NCI-H69 (cell line): Measurements from ENCODE around the gene GNG12.

Experiments used
- DNase-seq: peaks from one replicate; lab custom pipeline; 2025; lab: John Stamatoyannopoulos, UW

GNG12 gene

GRCh38 chr1:67815303-67816094, 17.8 kb downstream of the GNG12 start:
- DNase-seq: no peak

- peak; percentile 23 for DNase-seq
These were observed 19.0 kb downstream of the GNG12 start for GRCh38 chr1:67814121-67814772.

- DNase-seq: no peak
These were observed 21.0 kb downstream of the GNG12 start for GRCh38 chr1:67812226-67812625.

- no peak for DNase-seq
These were observed 21.5 kb downstream of the GNG12 start for GRCh38 chr1:67811781-67812180.

GRCh38 chr1:67809887-67810286, 23.4 kb downstream of the GNG12 start:
- no peak for DNase-seq

GRCh38 chr1:67807282-67807681, 26.0 kb downstream of the GNG12 start:
- DNase-seq: no peak

- DNase-seq: no peak
These were observed 28.6 kb downstream of the GNG12 start for GRCh38 chr1:67804710-67805109.

GRCh38 chr1:67803380-67804279, 29.6 kb downstream of the GNG12 start:
- DNase-seq: no peak

GRCh38 chr1:67802565-67802964, 30.7 kb downstream of the GNG12 start:
- DNase-seq: no peak

- no peak for DNase-seq
These were observed 31.4 kb downstream of the GNG12 start for GRCh38 chr1:67801903-67802302.

- no peak for DNase-seq
These were observed 37.9 kb downstream of the GNG12 start for GRCh38 chr1:67795179-67795912.

- no peak for DNase-seq
These were observed 39.7 kb downstream of the GNG12 start for GRCh38 chr1:67793562-67793961.

- peak; percentile 38 for DNase-seq
These were observed 40.4 kb downstream of the GNG12 start for GRCh38 chr1:67792741-67793458.

- peak; percentile 1 for DNase-seq
These were observed 41.2 kb downstream of the GNG12 start for GRCh38 chr1:67792103-67792502.

- no peak for DNase-seq
These were observed 41.6 kb downstream of the GNG12 start for GRCh38 chr1:67791686-67792085.

- no peak for DNase-seq
These were observed 42.0 kb downstream of the GNG12 start for GRCh38 chr1:67791261-67791660.

GRCh38 chr1:67790201-67790692, 43.0 kb downstream of the GNG12 start:
- DNase-seq: no peak

- DNase-seq: no peak
These were observed 43.7 kb downstream of the GNG12 start for GRCh38 chr1:67789551-67789950.

GRCh38 chr1:67788904-67789303, 44.4 kb downstream of the GNG12 start:
- DNase-seq: no peak

- DNase-seq: no peak
These were observed 45.0 kb downstream of the GNG12 start for GRCh38 chr1:67788238-67788790.

- DNase-seq: peak; percentile 15
These were observed 45.5 kb downstream of the GNG12 start for GRCh38 chr1:67787746-67788145.
